GM19193 (cell line): Measurements from ENCODE around the gene NUCKS1.

ENCODE experiments used
- POLR2A ChIP-seq: IDR thresholded peaks from 4 replicates; pipeline ENCODE4 v1.6.1; 2011; ENCODE audit not compliant: insufficient read depth, insufficient read length; ENCODE audit errors: extremely low read depth

The NUCKS1 gene

GRCh38 chr1:205719015-205719414 lies 31.0 kb downstream of the NUCKS1 start:
- TF ChIP-seq POLR2A = no peak

DNA sequence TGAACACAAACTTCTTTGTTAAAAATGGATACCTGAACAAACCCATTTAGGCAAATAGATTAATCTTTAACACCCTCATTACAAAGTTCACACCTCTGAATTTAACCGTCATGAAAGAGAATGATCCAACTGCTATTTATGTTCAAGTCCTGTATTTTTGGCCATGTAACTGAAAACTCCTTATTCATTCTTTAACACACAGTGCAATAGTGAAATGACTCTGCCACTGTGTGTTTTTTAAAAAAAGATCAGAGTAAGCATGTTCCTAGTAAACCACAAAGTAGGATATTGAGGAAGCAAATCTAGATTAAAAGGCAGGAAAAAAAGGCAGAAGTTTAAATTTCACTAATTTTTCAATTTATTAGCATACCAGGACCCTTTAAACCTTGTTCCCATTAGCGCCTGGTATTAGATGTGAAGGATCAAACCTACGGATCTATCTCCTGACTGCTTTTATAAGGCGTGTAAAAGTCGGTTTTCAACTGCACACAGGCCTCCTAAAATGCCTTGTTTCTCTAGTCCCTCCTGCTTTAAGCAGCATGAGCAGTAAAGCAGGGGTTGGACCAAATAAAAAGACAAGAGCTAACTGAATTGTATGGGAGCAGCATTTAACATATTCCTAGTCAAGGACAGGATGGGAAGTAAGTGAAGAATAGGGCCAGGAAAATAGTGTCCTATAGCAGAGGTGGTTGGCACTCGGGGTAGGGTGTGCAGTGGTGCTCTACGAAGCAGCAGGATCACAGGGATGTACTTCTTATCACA lies 33.4 kb downstream of the NUCKS1 start:
- no peak for TF ChIP-seq POLR2A

GRCh38 chr1:205715628-205716027 lies 34.4 kb downstream of the NUCKS1 start:
- TF ChIP-seq POLR2A = no peak

DNA sequence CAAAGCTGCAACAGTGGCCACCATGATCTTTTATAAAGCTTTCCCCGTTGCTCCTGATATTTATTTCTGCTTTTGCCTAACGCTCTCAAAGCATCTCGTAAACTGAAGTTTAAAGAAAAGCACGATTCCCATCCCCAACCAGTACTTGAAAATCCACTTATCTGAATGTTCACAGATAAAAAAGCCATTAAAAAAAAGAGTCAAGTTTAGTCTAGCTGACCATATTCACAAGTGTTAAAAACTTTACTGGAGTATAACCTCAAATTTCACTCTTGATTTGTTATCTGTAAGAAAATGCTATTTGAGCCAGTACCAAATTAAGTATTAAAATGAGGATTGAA lies 35.1 kb downstream of the NUCKS1 start:
- TF ChIP-seq POLR2A = no peak

DNA sequence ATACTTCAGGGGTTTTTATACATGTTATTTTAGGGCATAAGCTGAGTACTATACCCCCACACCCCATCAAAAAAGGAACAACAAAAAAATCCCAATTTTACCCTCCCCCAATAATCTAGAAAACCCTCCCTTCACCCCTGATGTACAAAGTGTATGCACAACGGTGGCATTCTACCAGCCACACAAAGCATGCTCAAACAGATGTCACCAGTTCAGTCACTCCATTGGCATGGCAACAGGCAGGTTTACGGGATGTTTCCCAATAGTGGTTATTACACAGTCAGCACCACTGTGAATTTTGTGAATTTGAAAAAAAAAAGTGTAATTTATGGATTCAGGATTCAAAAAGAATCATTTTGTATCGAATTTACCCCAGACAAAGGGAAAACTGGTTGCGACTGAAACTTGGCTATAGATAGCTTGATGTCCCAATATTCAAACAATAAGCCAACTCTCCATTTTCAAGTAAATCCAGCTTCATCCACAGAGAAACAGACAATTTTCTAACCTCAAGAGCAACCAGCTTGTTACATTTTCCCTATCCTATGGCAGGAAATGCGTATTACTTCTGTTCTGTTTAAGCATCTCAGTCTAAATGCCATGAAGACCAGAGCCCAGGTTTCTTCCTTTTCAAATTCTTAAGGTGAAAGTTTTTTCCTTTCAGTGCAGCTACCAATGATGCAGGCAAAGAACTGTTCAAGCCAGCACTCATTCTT lies 35.6 kb downstream of the NUCKS1 start:
- no peak for TF ChIP-seq POLR2A

GRCh38 chr1:205711105-205712048 lies 38.6 kb downstream of the NUCKS1 start:
- TF ChIP-seq POLR2A = no peak

DNA sequence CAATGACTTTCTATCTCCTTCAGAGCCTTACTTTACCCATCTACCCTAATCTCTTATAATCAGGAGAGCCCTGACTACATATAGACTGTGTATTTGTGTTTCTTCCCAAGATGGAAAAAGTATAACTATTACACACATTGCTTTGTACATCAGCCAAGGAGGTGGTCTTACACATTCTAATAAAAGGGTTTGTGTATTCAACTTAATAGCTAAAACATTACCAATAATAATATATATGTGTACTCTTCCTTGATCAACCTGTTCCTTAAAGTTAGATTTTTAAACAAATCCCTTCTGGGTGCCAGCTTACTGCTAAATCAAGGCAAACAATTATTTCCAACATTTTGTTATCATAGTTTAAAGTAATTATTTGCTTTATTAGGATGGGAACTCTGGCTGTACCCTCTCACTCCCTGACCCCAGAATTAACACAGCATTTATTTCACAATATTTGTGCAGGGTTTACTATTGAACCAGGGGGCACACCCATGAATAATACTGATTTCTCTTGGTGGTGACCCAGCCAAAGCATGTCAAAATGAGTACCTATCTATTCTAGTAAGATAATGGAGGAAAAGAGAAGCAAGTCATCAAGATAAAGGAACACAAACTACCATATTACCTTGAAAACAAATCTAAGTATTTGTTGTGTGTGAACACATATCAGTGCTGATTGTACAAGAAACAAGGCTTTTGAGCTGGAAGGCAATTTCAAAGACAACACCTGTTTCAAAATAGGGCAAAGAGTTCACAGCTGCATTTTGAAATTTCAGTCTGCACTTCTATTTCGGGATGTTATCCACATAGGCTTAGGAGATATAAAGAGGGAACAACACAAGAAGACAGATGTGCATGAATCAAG lies 39.5 kb downstream of the NUCKS1 start:
- no peak for TF ChIP-seq POLR2A

DNA sequence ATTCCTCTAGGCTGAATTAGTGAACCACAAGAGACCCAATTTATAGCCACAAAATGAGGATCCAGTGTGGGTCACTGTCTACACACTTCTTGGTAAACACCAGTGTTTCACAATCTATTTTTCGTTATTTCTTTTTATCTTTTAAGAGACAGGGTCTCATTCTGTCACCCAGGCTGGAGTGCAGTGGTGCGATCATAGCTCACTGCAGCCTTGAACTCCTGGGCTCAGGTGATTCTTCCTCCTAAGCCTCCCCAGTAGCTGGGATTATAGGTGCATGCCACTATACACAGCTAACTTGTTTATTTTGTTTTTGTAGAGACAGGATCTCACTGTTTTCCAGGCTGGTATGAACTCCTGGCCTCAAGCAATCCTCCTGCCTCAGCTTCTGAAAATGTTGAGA lies 40.3 kb downstream of the NUCKS1 start:
- no peak for TF ChIP-seq POLR2A

GRCh38 chr1:205709059-205709398 lies 41.0 kb downstream of the NUCKS1 start:
- TF ChIP-seq POLR2A = no peak

- no peak for TF ChIP-seq POLR2A
Observed at GRCh38 chr1:205706601-205707502, 43.1 kb downstream of the NUCKS1 start.

DNA sequence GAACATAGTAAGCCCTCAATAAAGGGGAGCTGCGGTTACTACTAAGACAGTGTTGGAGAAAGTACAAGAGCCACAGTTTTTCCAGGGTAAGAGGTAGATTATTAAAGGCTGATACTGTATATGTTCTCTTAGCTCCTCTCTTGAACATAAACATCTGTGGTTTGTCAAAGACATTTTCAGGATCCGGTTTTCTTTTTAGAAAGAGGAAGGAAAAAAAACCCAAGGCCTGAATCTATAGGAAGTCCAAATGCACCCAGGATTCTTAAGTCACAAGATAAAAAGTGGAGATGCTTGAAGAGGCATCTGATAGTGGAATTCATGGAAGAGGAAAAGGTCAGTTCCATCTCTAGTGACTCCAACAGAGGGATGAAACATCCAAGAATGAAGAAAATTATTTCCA lies 45.1 kb downstream of the NUCKS1 start:
- TF ChIP-seq POLR2A = no peak

DNA sequence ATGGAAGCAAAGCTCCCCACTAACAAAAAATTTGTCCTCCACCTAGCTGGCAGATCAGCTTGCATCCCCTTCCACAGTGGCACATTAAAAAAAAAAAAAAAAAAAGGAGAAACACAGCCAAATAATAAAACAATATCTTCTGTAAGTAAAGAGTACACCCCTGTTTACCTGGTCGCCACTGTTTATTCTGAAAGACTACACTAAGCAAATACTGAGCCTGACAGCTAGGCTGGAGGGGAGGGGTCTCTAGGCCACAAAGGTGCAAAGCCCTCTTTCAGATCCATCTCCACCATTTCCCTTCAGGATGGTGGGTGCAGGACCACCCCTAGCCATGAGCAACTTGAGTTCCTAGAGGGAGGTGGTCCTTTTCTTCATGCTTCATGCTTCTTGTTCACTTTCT lies 46.9 kb downstream of the NUCKS1 start:
- TF ChIP-seq POLR2A = no peak

- TF ChIP-seq POLR2A = no peak
Observed at GRCh38 chr1:205701891-205702290, 48.1 kb downstream of the NUCKS1 start.
